ENCODE results near the gene HOXC13.

The HOXC13 gene

DNA sequence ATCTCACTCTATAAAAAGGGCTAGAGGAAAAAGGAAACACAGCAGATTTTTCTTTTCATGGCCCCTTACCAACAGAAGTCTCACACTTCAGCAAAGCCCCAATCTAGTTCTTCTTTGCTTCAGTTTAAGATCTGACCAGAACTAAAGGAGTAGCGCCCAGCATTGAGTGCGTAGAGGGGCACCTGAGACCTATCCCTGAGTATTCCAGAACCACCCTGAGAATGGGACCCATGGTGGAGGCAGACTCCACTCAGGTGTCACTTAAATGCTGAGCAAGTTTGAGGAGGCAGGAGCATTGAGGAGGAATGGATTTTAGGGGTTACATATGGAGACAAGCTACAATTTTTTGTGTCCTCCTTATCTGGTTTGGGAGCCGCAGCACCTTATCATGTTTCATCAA is 32.5 kb downstream of the HOXC13 start:
- DNase-seq: no peak

DNA sequence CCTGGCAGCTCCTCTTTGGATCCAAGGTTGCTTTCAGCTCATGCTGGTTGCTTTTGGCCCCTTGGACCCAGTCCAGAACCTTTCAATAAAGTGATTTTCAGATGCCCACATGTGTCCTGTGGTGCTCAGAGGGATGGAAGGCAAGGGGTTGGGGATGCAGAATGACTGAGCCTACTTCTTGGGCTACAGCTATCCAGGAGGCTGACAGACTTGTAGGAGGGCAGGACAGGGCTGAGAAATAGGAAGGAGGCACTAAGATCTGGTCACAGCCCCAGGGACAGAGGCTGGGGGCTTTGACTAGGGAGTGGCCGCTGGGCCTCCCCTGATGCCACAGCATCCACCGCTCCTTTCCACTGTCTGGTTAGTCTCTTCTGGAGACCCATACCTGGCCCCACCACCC is 33.1 kb downstream of the HOXC13 start:
- DNase-seq: no peak

DNA sequence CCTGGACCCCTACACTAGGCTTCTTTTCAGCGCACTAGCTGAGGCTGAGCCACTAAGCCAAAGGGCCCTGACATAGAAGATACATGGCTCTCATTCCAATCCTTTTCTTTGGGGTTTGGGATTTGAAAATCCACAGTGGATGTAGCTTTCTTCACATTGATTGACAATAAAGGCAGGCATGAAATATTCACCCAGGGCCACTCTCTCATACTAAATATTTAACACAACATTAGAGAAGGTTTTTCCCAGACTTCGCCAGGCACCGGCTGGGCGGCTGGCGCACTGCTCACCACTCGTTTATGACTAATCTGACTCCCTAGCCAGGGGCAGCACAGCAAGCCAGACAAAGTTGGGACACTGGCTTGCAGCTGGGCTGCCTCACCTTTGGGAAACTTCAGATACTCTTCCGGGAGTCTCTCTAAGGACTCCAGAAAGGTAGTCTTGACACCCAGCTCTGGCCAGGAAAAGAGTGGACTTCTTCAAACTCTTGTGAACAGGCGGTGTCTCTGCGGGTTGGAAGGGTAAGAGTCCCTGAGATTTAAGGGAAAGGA is 33.6 kb downstream of the HOXC13 start:
- no peak for DNase-seq

- DNase-seq: no peak
Observed at GRCh38 chr12:53972722-53973235, 34.1 kb downstream of the HOXC13 start, which contains the start of gene HOXC11. HOXC11 (plus strand) TSS chr12:53973126; CDS start chr12:53973242, 116 bp downstream.

DNA sequence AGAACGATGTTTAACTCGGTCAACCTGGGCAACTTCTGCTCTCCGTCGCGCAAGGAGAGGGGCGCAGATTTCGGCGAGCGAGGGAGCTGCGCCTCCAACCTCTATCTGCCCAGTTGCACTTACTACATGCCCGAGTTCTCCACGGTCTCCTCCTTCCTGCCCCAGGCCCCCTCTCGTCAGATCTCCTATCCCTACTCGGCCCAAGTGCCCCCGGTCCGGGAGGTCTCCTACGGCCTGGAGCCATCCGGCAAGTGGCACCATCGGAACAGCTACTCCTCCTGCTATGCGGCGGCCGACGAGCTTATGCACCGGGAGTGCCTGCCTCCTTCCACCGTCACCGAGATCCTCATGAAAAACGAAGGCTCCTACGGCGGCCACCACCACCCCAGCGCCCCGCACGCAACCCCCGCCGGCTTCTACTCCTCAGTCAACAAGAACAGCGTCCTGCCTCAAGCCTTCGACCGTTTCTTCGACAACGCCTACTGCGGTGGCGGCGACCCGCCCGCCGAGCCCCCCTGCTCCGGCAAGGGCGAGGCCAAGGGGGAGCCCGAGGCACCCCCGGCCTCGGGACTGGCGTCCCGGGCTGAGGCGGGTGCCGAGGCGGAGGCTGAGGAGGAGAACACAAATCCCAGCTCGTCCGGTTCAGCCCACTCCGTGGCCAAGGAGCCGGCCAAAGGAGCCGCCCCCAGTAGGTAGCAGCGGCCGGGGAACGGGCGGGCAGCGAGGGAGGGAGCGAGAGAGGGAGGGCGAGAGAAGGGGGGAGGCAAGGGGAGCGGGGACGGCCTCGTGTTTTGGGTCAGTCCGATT is 34.8 kb downstream of the HOXC13 start:
- peak; percentile 54 for DNase-seq

DNA sequence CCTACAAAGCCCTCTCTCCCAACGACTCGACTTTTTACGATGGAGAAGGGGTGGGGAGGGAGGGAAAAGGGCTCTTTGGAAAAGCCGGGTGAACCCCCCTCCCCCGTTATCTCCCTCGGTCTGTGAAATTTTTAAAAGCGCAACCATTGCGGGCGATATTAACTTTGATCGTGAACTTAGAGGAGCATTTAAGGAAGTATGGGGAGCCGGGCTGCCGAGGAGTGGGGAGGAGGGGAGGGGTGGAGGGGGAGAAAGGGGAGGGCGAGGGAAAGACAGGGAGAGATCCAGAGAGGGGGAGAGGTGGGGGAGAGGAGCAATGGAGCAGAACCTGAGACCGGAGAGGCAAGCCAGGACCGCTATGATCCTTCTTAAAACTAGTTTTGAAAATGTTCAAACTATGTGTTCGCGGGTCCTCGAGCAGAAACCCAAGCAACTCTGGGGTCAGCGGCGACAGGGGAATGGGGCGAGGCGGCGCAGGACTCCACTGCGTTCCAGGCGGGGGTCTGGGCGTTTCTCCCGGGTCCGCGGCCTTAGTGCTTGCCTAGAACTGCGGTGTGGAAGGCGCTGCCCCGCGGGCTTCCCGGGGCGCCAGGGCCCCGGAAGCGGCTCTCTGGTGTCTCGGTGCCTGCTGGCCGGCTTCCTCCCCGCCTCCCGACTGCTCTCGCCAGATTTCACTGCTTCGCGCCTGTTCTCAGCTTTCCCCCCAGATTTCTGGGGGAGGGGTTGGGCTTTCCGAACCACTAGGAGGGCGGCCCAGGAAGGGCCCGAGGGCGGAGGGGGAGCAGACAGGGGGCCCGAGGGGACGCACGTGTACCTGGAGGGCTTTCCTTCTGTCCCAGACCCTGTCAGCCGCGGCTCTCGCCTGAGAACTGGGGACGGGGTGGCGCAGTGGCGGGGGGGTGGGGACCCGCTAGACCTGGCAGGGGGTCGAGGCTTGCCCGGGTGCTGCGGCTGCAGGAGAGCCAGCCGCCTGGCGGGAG is 35.7 kb downstream of the HOXC13 start, which contains the start of gene HOTAIR:
Gene HOTAIR (minus strand): TSS at position 871 of the 980 bp plus-strand sequence.
- DNase-seq: peak; percentile 71

DNA sequence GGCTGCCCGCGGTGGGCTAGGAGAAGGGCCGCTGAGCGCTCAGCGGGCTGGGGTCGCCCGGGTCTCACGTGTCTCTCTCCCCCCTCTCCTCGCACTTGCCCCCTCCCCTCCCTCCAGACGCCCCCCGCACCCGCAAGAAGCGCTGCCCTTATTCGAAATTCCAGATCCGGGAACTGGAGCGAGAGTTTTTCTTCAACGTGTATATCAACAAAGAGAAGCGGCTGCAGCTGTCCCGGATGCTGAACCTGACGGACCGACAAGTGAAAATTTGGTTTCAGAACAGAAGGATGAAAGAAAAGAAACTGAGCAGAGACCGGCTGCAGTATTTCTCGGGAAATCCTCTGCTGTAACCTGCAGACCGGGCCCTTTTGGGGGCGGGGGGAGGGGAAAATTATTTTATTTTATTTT is 36.4 kb downstream of the HOXC13 start:
- DNase-seq: peak; percentile 47

GRCh38 chr12:53975479-53976152 is 37.0 kb downstream of the HOXC13 start:
- no peak for DNase-seq

GRCh38 chr12:53976172-53976822 is 37.7 kb downstream of the HOXC13 start:
- no peak for DNase-seq

DNA sequence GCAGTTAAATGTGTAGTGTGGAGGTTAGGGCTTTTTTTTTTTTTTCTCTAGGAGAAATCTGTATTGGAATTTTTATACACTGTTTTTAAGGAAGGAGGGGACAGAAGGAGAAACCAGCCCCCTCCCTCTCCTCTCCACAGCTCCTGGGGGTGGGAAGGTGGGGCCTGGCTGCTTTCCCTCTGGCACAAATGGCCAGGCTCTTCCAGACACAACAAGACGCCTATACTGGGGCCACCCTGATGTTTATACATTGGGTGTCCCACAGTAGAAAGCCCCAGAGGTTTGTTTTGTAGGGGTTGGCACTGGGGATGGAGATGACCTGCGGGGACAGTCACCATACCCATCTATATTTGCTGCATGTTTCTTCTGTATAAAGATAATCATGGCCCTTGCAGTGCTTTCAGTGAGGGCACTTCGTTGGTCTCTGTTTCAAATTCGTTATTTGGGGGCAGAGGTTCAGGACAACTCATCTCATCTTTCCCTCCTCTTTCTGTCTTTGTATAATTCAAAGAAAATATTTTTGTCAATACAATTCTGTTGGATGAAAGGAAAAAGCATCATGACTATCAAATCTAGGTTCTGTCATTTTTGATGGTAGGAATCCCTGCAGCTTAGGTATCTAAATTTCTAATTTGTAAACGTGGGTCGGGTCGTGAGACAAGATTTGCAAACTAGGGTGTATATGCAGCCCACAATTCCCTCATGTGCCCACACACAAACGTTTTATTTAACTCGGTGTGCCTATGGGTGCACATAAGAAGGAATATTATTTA is 38.4 kb downstream of the HOXC13 start:
- no peak for DNase-seq

GRCh38 chr12:53977596-53978445 is 39.2 kb downstream of the HOXC13 start:
- no peak for DNase-seq

- no peak for DNase-seq
Observed at GRCh38 chr12:53978477-53979356, 40.1 kb downstream of the HOXC13 start.

DNA sequence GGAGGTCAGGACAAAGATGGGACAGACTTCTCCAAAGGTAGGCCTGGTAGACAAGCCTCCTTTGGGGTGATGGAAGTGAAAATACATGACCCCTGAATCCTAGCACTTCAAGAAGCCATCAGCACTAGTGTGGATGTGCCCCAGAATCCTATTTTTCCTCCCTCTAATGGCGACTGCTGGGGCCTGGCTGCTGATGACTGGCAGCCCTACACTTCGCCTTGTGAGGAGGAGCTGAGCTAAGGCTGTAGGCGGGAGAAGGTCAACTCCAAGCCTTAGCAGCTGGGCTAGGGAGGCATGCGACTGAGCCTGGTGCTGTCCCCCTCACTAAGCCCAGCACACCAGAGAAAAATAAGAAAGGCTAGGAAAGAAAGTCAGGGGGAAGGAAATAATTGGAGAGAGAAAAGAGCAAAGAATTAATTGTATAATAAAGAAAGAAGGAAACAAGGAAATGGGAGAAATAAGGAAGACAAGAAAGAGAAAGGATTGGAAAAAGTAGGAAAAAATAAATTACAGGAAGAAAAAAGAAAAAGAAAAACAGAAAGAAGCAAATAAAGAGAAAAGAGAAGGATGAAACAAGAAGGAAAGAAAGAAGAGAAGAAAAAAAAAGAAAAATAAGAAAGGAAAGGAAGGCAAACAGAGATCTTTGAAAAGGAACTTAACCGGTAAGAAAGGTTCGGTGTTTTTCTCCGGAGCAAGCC is 41.6 kb downstream of the HOXC13 start:
- DNase-seq: no peak

- DNase-seq: no peak
Observed at GRCh38 chr12:53980802-53981496, 42.3 kb downstream of the HOXC13 start.

- DNase-seq: no peak
Observed at GRCh38 chr12:53981634-53982565, 43.3 kb downstream of the HOXC13 start.

All from NCI-H69 (cell line).